GM21447 (cell line): ENCODE measurements around the gene NOX5.
"Not testable (repeated sequence)": the region's sequence is repeated elsewhere in the genome, so short reads cannot be mapped to it uniquely, and the experiment has no call there.

Experiments
- ATAC-seq: cut with Tn5 transposase; IDR thresholded peaks from one replicate; pipeline ENCODE4 v1.9.1; 2021; ENCODE audit not compliant: unreplicated experiment

The NOX5 gene

GRCh38 chr15:69014454-69014853, at the start of gene NOX5:
Gene NOX5, plus strand, starts transcription at chr15:69014695. Its CDS starts 41 bp downstream, at chr15:69014736.
- no peak for ATAC-seq

GRCh38 chr15:68966996-68967395, 47.5 kb upstream of the NOX5 start:
- ATAC-seq, result no peak

- no peak for ATAC-seq
These were observed 46.5 kb upstream of the NOX5 start for GRCh38 chr15:68967948-68968347.

- ATAC-seq, result no peak
These were observed 45.2 kb upstream of the NOX5 start for GRCh38 chr15:68969298-68969697.

- no peak for ATAC-seq
These were observed 42.1 kb upstream of the NOX5 start for GRCh38 chr15:68972201-68973065.

- ATAC-seq, result not testable (repeated sequence)
These were observed 38.8 kb upstream of the NOX5 start for GRCh38 chr15:68975651-68976160.

GRCh38 chr15:68977426-68977825, 37.1 kb upstream of the NOX5 start:
- ATAC-seq, result not testable (repeated sequence)

GRCh38 chr15:68979006-68979405, 35.5 kb upstream of the NOX5 start:
- no peak for ATAC-seq

- no peak for ATAC-seq
These were observed 34.7 kb upstream of the NOX5 start for GRCh38 chr15:68979816-68980215.

GRCh38 chr15:68980786-68981185, 33.7 kb upstream of the NOX5 start:
- no peak for ATAC-seq

GRCh38 chr15:68981941-68982340, 32.6 kb upstream of the NOX5 start:
- ATAC-seq, result no peak

- ATAC-seq, result no peak
These were observed 31.4 kb upstream of the NOX5 start for GRCh38 chr15:68982976-68983563.

- ATAC-seq, result no peak
These were observed 30.5 kb upstream of the NOX5 start for GRCh38 chr15:68983961-68984481.

GRCh38 chr15:68984586-68984985, 29.9 kb upstream of the NOX5 start:
- ATAC-seq, result no peak

GRCh38 chr15:68985361-68985891, 29.1 kb upstream of the NOX5 start:
- no peak for ATAC-seq

- ATAC-seq, result no peak
These were observed 28.2 kb upstream of the NOX5 start for GRCh38 chr15:68986322-68986721.

GRCh38 chr15:68987120-68987519, 27.4 kb upstream of the NOX5 start:
- ATAC-seq, result no peak

- no peak for ATAC-seq
These were observed 26.8 kb upstream of the NOX5 start for GRCh38 chr15:68987676-68988075.

GRCh38 chr15:68989541-68990230, 24.8 kb upstream of the NOX5 start:
- ATAC-seq, result no peak

- ATAC-seq, result no peak
These were observed 24.1 kb upstream of the NOX5 start for GRCh38 chr15:68990231-68990991.
